Keratinocyte (primary cell): ENCODE data around the gene ADGRV1. TPM values are rescaled to one million over a fixed set of nuclear protein-coding genes. Genes with fewer than 3 reads are reported as not detected.
"Not testable (repeated sequence)": the region's sequence is repeated elsewhere in the genome, so short reads cannot be mapped to it uniquely, and the experiment has no call there.

Experiments used
- DNase-seq: peaks from one replicate; pipeline ENCODE4 v3.0.0-alpha.2; 2011; ENCODE audit warnings: low read depth, missing footprints, low spot score
- FAIRE-seq: peaks from 2 replicates; lab custom pipeline; 2011; peaks lifted over from hg19 to GRCh38; lab: Jason Lieb, UNC
- H2AFZ ChIP-seq: 2 replicates; pipeline ENCODE4 v1.6.0; 2012; ENCODE audit warnings: low read length, control low read depth, inconsistent platforms; ENCODE audit not compliant: control insufficient read depth
- H3K27ac ChIP-seq: 2 replicates; pipeline ENCODE4 v1.5.1; 2011; ENCODE audit warnings: low read length; ENCODE audit not compliant: control insufficient read depth, insufficient read depth
- H3K27me3 ChIP-seq: 3 replicates; pipeline ENCODE4 v1.6.0; 2011; ENCODE audit warnings: low read length; ENCODE audit not compliant: control insufficient read depth, insufficient read depth; ENCODE audit errors: extremely low read depth
- H3K36me3 ChIP-seq, 2 experiments: 2 replicates in 1 of 2; 3 replicates in 1 of 2; pipeline ENCODE4 v1.5.1; 2011; ENCODE audit warnings: low read length in 2 of 2, mild to moderate bottlenecking in 1 of 2; ENCODE audit not compliant: control insufficient read depth in 2 of 2, insufficient read depth in 2 of 2; ENCODE audit errors: extremely low read depth in 1 of 2
- H3K4me1 ChIP-seq: 3 replicates; pipeline ENCODE4 v1.5.1; 2011; ENCODE audit warnings: low read length; ENCODE audit not compliant: control insufficient read depth, insufficient read depth; ENCODE audit errors: extremely low read depth
- H3K4me2 ChIP-seq: 3 replicates; pipeline ENCODE4 v1.6.0; 2011; ENCODE audit warnings: low read depth, low read length; ENCODE audit not compliant: control insufficient read depth, insufficient read depth; ENCODE audit errors: extremely low read depth
- H3K4me3 ChIP-seq, 3 experiments: fragments of 200-600 bp in 1 of 3; sonication (generic) in 1 of 3; 2 replicates in 2 of 3; 3 replicates in 1 of 3; pipeline ENCODE4 v1.5.1; 2011 to 2016; ENCODE audit warnings: low read length in 3 of 3, mild to moderate bottlenecking in 3 of 3, control low read depth in 2 of 3, inconsistent platforms in 1 of 3, low read depth in 1 of 3, mixed read lengths in 1 of 3, mixed run types in 1 of 3, moderate library complexity in 1 of 3; ENCODE audit not compliant: control insufficient read depth in 2 of 3, insufficient read depth in 2 of 3; ENCODE audit errors: extremely low read depth in 1 of 3
- H3K79me2 ChIP-seq: 2 replicates; pipeline ENCODE4 v1.6.0; 2012; ENCODE audit warnings: low read length; ENCODE audit not compliant: control insufficient read depth, insufficient read depth
- H3K9ac ChIP-seq: 3 replicates; pipeline ENCODE4 v1.6.0; 2011; ENCODE audit warnings: low read length; ENCODE audit not compliant: control insufficient read depth, insufficient read depth; ENCODE audit errors: extremely low read depth
- H3K9me1 ChIP-seq: 3 replicates; pipeline ENCODE4 v1.6.0; 2011; ENCODE audit warnings: low read length; ENCODE audit not compliant: control insufficient read depth, insufficient read depth; ENCODE audit errors: extremely low read depth
- H3K9me3 ChIP-seq: 2 replicates; pipeline ENCODE4 v1.5.1; 2012; ENCODE audit warnings: low read depth, low read length; ENCODE audit not compliant: control insufficient read depth
- H4K20me1 ChIP-seq: 3 replicates; pipeline ENCODE4 v1.6.0; 2011; ENCODE audit warnings: low read length; ENCODE audit not compliant: control insufficient read depth, insufficient read depth; ENCODE audit errors: extremely low read depth
- EZH2 ChIP-seq: IDR thresholded peaks from one replicate; pipeline ENCODE4 v1.6.1; 2012; ENCODE audit warnings: inconsistent platforms, mild to moderate bottlenecking, low read length, moderate library complexity
- dilution Hi-C: fragments of 300-500 bp; cut with MboI; formaldehyde crosslinking; loops from one replicate; pipeline ENCODE4 v1.7.0; 2020; ENCODE audit warnings: low sequenced_read_pairs; ENCODE audit not compliant: extremely low pct_ligation_motif_present
- polyA plus RNA-seq, 5 experiments: library from polyadenylated mRNA; depleted of rRNA in 3 of 5; stranded (reverse) in 3 of 5; stranded (forward) in 1 of 5; unstranded in 1 of 5; fragments of >200 nt; gene quantifications; 1 replicate in 1 of 5; 2 replicates in 3 of 5; 3 replicates in 1 of 5; pipeline versions ENCODE4 v1.2.1 to v1.2.3, GENCODE V29; 2011 to 2012; ENCODE audit warnings: missing spikeins in 2 of 5, low read depth in 1 of 5, low replicate concordance in 1 of 5
- TF ChIP-seq, protein P1 (sequence below), 3 experiments: IDR thresholded peaks in 1 of 3; conservative IDR thresholded peaks in 1 of 3; optimal IDR thresholded peaks in 1 of 3; 2 replicates in 2 of 3; 3 replicates in 1 of 3; pipeline versions ENCODE3 to v1.5.1; 2011; ENCODE audit warnings: low read length in 3 of 3, mild to moderate bottlenecking in 3 of 3, moderate library complexity in 2 of 3, control low read depth in 1 of 3, inconsistent platforms in 1 of 3; ENCODE audit not compliant: insufficient read depth in 2 of 3; ENCODE audit errors: extremely low read depth in 1 of 3

ADGRV1 gene
- polyA plus RNA-seq, 1 donor (not counting 4 experiments of a cell fraction or from before 2014, with no cell fraction given): 0.05 TPM

DNA sequence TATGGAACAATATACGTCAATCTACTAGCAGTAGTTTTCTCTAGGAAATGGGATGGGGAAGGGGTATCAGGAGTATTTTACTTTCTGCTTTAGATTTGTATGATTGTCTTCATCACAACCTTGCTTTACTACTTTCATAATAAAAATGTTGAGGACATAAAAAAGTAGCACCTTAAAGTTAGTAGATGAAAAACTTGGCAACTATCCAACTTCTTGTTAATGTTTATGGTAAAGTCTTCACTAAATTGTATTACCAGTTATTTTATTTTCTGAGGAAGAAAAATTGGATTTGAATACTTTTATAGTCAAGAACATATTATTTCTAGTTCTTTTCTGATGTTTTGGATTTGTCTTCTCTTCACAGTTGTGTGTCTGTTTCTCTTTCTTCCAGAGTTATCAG, 452.4 kb downstream of the ADGRV1 start:
- H3K9me3 ChIP-seq: no peaks in the 10 kb centered on the region
- dilution Hi-C loops: no loop called here
- no peaks in the 10 kb centered on the region for H4K20me1 ChIP-seq
- no peaks in the 10 kb centered on the region for H3K27me3 ChIP-seq
- no peak for DNase-seq
- H3K4me2 ChIP-seq: no peak overlapping the region
- H3K4me3 ChIP-seq: no peak overlapping the region
- H3K36me3 ChIP-seq: no peaks in the 10 kb centered on the region
- TF ChIP-seq, protein P1, sequence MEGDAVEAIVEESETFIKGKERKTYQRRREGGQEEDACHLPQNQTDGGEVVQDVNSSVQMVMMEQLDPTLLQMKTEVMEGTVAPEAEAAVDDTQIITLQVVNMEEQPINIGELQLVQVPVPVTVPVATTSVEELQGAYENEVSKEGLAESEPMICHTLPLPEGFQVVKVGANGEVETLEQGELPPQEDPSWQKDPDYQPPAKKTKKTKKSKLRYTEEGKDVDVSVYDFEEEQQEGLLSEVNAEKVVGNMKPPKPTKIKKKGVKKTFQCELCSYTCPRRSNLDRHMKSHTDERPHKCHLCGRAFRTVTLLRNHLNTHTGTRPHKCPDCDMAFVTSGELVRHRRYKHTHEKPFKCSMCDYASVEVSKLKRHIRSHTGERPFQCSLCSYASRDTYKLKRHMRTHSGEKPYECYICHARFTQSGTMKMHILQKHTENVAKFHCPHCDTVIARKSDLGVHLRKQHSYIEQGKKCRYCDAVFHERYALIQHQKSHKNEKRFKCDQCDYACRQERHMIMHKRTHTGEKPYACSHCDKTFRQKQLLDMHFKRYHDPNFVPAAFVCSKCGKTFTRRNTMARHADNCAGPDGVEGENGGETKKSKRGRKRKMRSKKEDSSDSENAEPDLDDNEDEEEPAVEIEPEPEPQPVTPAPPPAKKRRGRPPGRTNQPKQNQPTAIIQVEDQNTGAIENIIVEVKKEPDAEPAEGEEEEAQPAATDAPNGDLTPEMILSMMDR (optimal IDR thresholded peaks at IDR 0.05 in 1 of 3, IDR thresholded peaks at IDR 0.05 in 1 of 3, conservative IDR thresholded peaks at IDR 0.05 in 1 of 3; ENCODE audit: extremely low read depth in 1 of 3, insufficient read depth in 2 of 3, low read length in 3 of 3): no peak
- no peak for TF ChIP-seq EZH2
- H3K4me1 ChIP-seq: no peaks in the 10 kb centered on the region
- no peaks in the 10 kb centered on the region for H3K79me2 ChIP-seq
- no peak overlapping the region for H3K9ac ChIP-seq
- no peaks in the 10 kb centered on the region for H3K9me1 ChIP-seq
- no peak for FAIRE-seq
- no peak overlapping the region for H2AFZ ChIP-seq
- H3K27ac ChIP-seq: no peak overlapping the region

DNA sequence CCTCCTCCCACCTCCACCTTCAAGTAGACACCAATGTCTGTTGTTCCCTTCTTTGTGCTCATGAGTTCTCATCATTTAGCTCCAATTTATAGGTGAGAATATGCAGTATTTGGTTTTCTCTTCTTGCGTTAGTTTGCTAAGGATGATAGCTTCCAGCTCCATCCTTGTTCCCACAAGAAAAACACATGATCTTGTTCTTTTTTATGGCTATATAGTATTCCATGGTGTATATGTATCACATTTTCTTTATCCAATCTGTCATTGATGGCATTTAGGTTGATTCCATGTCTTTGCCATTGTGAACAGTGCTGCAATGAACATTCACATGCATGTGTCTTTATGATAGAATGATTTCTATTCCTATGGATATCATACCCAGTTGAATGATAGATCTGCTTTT, 454.3 kb downstream of the ADGRV1 start:
- H3K36me3 ChIP-seq, H3K4me3 ChIP-seq, H3K79me2 ChIP-seq, H3K27ac ChIP-seq, dilution Hi-C loops, FAIRE-seq, H2AFZ ChIP-seq, DNase-seq, H3K4me1 ChIP-seq, H3K4me2 ChIP-seq, H3K9me3 ChIP-seq, H4K20me1 ChIP-seq, H3K9me1 ChIP-seq, H3K27me3 ChIP-seq, H3K9ac ChIP-seq: not testable (repeated sequence)

DNA sequence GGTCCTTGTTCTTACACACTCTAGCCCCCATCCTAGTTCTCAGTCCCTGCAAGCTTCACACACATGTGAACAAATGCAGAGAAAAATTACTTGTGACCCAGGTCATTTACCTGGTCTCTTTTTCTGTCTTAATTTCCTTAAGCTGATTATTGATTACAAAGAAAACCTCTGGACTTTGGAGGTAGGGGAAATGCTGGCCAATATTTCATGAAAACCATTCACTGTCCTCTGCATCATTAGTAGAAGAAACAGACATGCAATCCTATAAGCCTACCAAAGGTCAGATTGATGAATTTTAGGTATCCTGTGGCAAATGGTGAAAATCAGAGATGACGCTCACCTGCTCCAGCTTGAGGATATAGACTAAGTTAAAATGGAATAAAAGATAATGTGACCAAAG, 457.7 kb downstream of the ADGRV1 start:
- H3K27ac ChIP-seq: no peak overlapping the region
- dilution Hi-C loops: no loop called here
- TF ChIP-seq, protein P1 (optimal IDR thresholded peaks at IDR 0.05 in 1 of 3, IDR thresholded peaks at IDR 0.05 in 1 of 3, conservative IDR thresholded peaks at IDR 0.05 in 1 of 3; ENCODE audit: extremely low read depth in 1 of 3, insufficient read depth in 2 of 3, low read length in 3 of 3): no peak
- no peak for TF ChIP-seq EZH2

More for the DNA sequence above, 457.7 kb downstream of the ADGRV1 start:
- Histone ChIP-seq H3K4me1 (peaks cover 6% of the 10 kb centered on the region), H4K20me1 (no peaks in the 10 kb centered on the region), H3K27me3 (no peaks in the 10 kb centered on the region), H3K36me3 (no peaks in the 10 kb centered on the region), H2AFZ (no peak overlapping the region), H3K9me1 (no peaks in the 10 kb centered on the region), H3K9ac (no peak overlapping the region), H3K4me2 (no peak overlapping the region), H3K9me3 (no peaks in the 10 kb centered on the region), H3K4me3 (no peak overlapping the region), H3K79me2 (no peaks in the 10 kb centered on the region)
- FAIRE-seq (no peak), DNase-seq (no peak)
